K562 (cell line): ENCODE data around the gene MYCT1. TPM values are rescaled to one million over a fixed set of nuclear protein-coding genes. Genes with fewer than 3 reads are reported as not detected.
"Not testable (repeated sequence)": the region's sequence is repeated elsewhere in the genome, so short reads cannot be mapped to it uniquely, and the experiment has no call there.

ENCODE experiments used
- ATAC-seq: fragments of 200-7000 bp; cut with Tn5 transposase; 3 replicates; pipeline ENCODE4 v1.9.1; 2020; ENCODE audit warnings: moderate library complexity
- BruUV-seq: library from RNA; stranded (reverse); fragments of 400-500 nt; replicated peaks from 2 replicates; lab custom pipeline; 2021; lab: Mats Ljungman, UMichigan
- CTCF ChIA-PET: fragments of 300-600 bp; formaldehyde crosslinking; extraction: SDS; loops from one replicate; lab custom pipeline; 2021; ENCODE audit warnings: low intra/inter-chr PET ratio; lab: Yijun Ruan, JAX
- POLR2A ChIA-PET: fragments of 300-600, 350-650 bp; sonication (Branson Sonifier 250); formaldehyde crosslinking; extraction: SDS; loops from one replicate; lab custom pipeline; 2021; ENCODE audit warnings: antibody characterized with exemption, inconsistent platforms; lab: Yijun Ruan, JAX
- DNase-seq, 4 experiments: peaks; one replicate each; pipeline versions ENCODE4 v3.0.0 to v3.0.0-alpha.2; 2011 to 2018; ENCODE audit warnings: low spot score in 3 of 4, mixed read lengths in 3 of 4; ENCODE audit errors: extremely low read depth in 1 of 4
- FAIRE-seq: peaks from 2 replicates; lab custom pipeline; 2011; peaks lifted over from hg19 to GRCh38; lab: Jason Lieb, UNC
- H2AFZ ChIP-seq: 2 replicates; pipeline ENCODE4 v1.6.0; 2011; ENCODE audit warnings: low read depth, low read length, control low read depth, inconsistent platforms
- H3K27ac ChIP-seq: fragments of 200-600 bp; 3 replicates; pipeline ENCODE4 v1.8.0; 2011; ENCODE audit warnings: low read depth, mild to moderate bottlenecking, control low read depth, inconsistent platforms, low read length, moderate library complexity, mixed read lengths; ENCODE audit errors: extremely low read depth
- H3K27me3 ChIP-seq, 2 experiments: fragments of 300-600 bp in 1 of 2; 2 replicates in 1 of 2; 3 replicates in 1 of 2; pipeline versions ENCODE4 v1.6.0 to v1.8.0; 2011; ENCODE audit warnings: inconsistent platforms in 2 of 2, low read length in 2 of 2, mild to moderate bottlenecking in 1 of 2, mixed read lengths in 1 of 2, moderate library complexity in 1 of 2; ENCODE audit not compliant: control insufficient read depth in 2 of 2, insufficient read depth in 2 of 2
- H3K36me3 ChIP-seq: fragments of 300-600 bp; 3 replicates; pipeline ENCODE4 v1.8.0; 2011; ENCODE audit warnings: mild to moderate bottlenecking, low read length, inconsistent platforms; ENCODE audit not compliant: control insufficient read depth, insufficient read depth
- H3K4me1 ChIP-seq, 2 experiments: fragments of 200-600 bp in 1 of 2; replicated peaks in 1 of 2; 2 replicates in 1 of 2; 3 replicates in 1 of 2; pipeline versions ENCODE4 v1.5.1 to v1.8.0; 2011; ENCODE audit warnings: inconsistent platforms in 2 of 2, low read length in 2 of 2, mild to moderate bottlenecking in 1 of 2, mixed read lengths in 1 of 2, moderate library complexity in 1 of 2; ENCODE audit not compliant: control insufficient read depth in 2 of 2, insufficient read depth in 2 of 2
- H3K4me2 ChIP-seq: 2 replicates; pipeline ENCODE4 v1.6.1; 2011; ENCODE audit warnings: low read length, control low read depth, inconsistent platforms, mixed read lengths; ENCODE audit not compliant: insufficient read depth
- H3K4me3 ChIP-seq: fragments of 200-600 bp; sonication (generic), shearing (Covaris generic); 2 replicates; pipeline ENCODE4 v1.5.1; 2016; ENCODE audit warnings: control low read depth, inconsistent platforms
- H3K79me2 ChIP-seq: fragments of 200-600 bp; 3 replicates; pipeline ENCODE4 v1.8.0; 2011; ENCODE audit warnings: low read length, inconsistent platforms; ENCODE audit not compliant: control insufficient read depth, insufficient read depth
- H3K9ac ChIP-seq, 2 experiments: 2 replicates each; pipeline versions ENCODE4 v1.6.0 to v1.6.1; 2011; ENCODE audit warnings: low read depth in 2 of 2, low read length in 2 of 2, control low read depth in 1 of 2, inconsistent platforms in 1 of 2, mild to moderate bottlenecking in 1 of 2, mixed read lengths in 1 of 2; ENCODE audit not compliant: insufficient read depth in 1 of 2
- H3K9me1 ChIP-seq: one replicate; pipeline ENCODE4 v1.6.0; 2011; ENCODE audit warnings: inconsistent platforms, mild to moderate bottlenecking, low read length, moderate library complexity; ENCODE audit not compliant: control insufficient read depth, insufficient read depth
- H3K9me3 ChIP-seq: replicated peaks from 2 replicates; pipeline ENCODE4 v1.5.1; 2011; ENCODE audit warnings: low read depth, low read length, inconsistent platforms; ENCODE audit not compliant: control insufficient read depth, insufficient read depth
- H4K20me1 ChIP-seq: replicated peaks from 2 replicates; pipeline ENCODE4 v1.6.1; 2011; ENCODE audit warnings: low read length, inconsistent platforms, mixed read lengths; ENCODE audit not compliant: control insufficient read depth, insufficient read depth
- CBX8 ChIP-seq: fragments of 200-600 bp; sonication (generic); IDR thresholded peaks from 2 replicates; pipeline ENCODE4 v1.6.1; 2012; ENCODE audit warnings: borderline replicate concordance, mixed run types, low read depth, mild to moderate bottlenecking, moderate library complexity, mixed read lengths, low read length, control low read depth, inconsistent platforms; ENCODE audit not compliant: poor library complexity, severe bottlenecking; ENCODE audit errors: extremely low read depth
- MAFG ChIP-seq: fragments of 450-650 bp; conservative IDR thresholded peaks from 2 replicates; pipeline ENCODE4 v1.6.1; 2016; ENCODE audit warnings: missing genetic modification characterization, missing compliant biosample characterization
- MYC ChIP-seq, 2 experiments: fragments of 250-450 bp in 1 of 2; sonication (Bioruptor Pico) in 1 of 2; IDR thresholded peaks; 2 replicates each; pipeline versions ENCODE4 v1.5.1 to v1.6.1; 2012 to 2021; ENCODE audit warnings: low read depth in 2 of 2, borderline replicate concordance in 1 of 2, improper control_type of control experiment in 1 of 2, low read length in 1 of 2, mild to moderate bottlenecking in 1 of 2, moderate library complexity in 1 of 2
- PHB2 ChIP-seq: fragments of 450-650 bp; IDR thresholded peaks from 2 replicates; pipeline ENCODE4 v1.6.1; 2017; ENCODE audit warnings: low read depth
- SETDB1 ChIP-seq: IDR thresholded peaks from one replicate; pipeline ENCODE4 v1.6.1; 2012; ENCODE audit warnings: low read length, control low read depth, inconsistent platforms
- SUPT5H ChIP-seq: fragments of 450-650 bp; IDR thresholded peaks from 2 replicates; pipeline ENCODE4 v1.6.1; 2016
- ZFP30 ChIP-seq: fragments of 250-450 bp; sonication (Bioruptor Pico); IDR thresholded peaks from 2 replicates; pipeline ENCODE4 v1.8.0; 2022; ENCODE audit warnings: moderate library complexity, mild to moderate bottlenecking, inconsistent platforms, borderline replicate concordance
- WGBS: fragments of 100-300 bp; shearing (Covaris generic); methylation state at CpG from one replicate; pipeline ENCODE4 v1.1.6; 2016; ENCODE audit warnings: low coverage, mixed read lengths; ENCODE audit not compliant: insufficient coverage; ENCODE audit errors: missing lambda C conversion rate; 5-methylcytosine and 5-hydroxymethylcytosine counted together
- in situ Hi-C: fragments of 300-500 bp; cut with MboI; formaldehyde crosslinking; loops from 4 replicates; pipeline ENCODE4 v1.15.0; 2018; ENCODE audit warnings: inconsistent platforms, mixed read lengths
- intact Hi-C: fragments of 100-400 bp; cut with micrococcal nuclease; formaldehyde crosslinking; loops from 2 replicates; pipeline ENCODE4 v1.14.2; 2022
- polyA plus RNA-seq, 8 experiments: library from polyadenylated mRNA; depleted of rRNA in 4 of 8; stranded (reverse) in 5 of 8; unstranded in 3 of 8; fragments of >200 nt; fragmentation: Nextera tagmentation in 2 of 8; fragmentation: Illumina TruSeq in 1 of 8; extraction: Ambion mirVana in 2 of 8; extraction: Trizol in 1 of 8; gene quantifications; 2 replicates each; pipeline versions ENCODE4 v1.2.1 to v1.2.3, GENCODE V29; 2011 to 2014; ENCODE audit warnings: inconsistent platforms in 1 of 8, missing spikeins in 1 of 8
- total RNA-seq, 7 experiments: library from RNA; depleted of rRNA in 6 of 7; stranded (reverse); fragments of >200 nt in 6 of 7; fragmentation: Illumina TruSeq in 2 of 7; extraction: Trizol in 2 of 7; gene quantifications; 2 replicates each; pipeline versions ENCODE4 v1.2.1 to v1.2.3, GENCODE V29; 2011 to 2021; ENCODE audit warnings: low replicate concordance in 1 of 7

MYCT1 gene
- total and polyA plus RNA-seq, 9 of the 15 experiments (the other 6 are each of a cell fraction or from before 2014, with no cell fraction given) = 0.04 to 0.28 (median 0.08) TPM; not detected in 2

DNA sequence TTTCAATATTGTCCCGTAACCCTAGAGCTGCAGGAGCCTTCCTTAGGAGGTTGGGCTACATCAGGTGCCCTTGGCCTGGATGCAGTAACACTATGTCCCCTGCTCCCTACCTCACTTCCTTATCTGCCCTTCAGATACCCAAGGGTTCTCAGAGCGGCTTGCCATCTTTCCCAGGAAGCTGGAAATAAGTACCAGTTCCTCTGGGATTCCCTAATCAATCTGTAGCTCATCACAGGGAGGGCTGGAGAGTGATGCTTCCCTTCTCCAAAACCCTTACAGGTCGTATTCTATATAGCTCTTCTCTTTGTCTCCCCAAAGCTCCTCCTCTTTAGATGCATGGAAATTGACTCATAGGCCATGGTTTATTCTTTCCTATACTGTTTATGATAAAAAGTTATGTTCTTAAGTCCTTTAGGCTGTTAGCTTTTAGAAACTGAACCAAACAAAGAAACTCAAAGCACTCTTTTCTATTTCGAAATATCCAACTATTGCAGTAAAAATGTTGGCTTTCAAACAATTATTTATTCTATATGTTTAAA lies 4.2 kb downstream of the MYCT1 start:
- no peak for DNase-seq
- Histone ChIP-seq H3K36me3 (no peaks in the 10 kb centered on the region), H3K79me2 (no peaks in the 10 kb centered on the region), H3K4me2 (no peak overlapping the region), H4K20me1 (no peaks in the 10 kb centered on the region), H3K9me1 (no peaks in the 10 kb centered on the region), H3K4me1 (no peaks in the 10 kb centered on the region), H3K9me3 (peaks cover 2% of the 10 kb centered on the region; the same call in 1 of the 2 replicates), H3K4me3 (no peak overlapping the region), H3K27ac (no peak overlapping the region), H2AFZ (no peak overlapping the region), H3K9ac (no peak overlapping the region), H3K27me3 (no peaks in the 10 kb centered on the region)
- WGBS = 0% methylated on average over 4 of the region's 4 CpGs
- intact Hi-C loops (no loop called here), in situ Hi-C loops (no loop called here)
- TF ChIP-seq MAFG (tag) (no peak), CBX8 (no peak), ZFP30 (CRISPR knock-in tag) (no peak), MYC (IDR thresholded peaks at IDR 0.05; ENCODE audit: low read depth, low read length) (no peak), MYC (CRISPR knock-in tag; IDR thresholded peaks at IDR 0.05; ENCODE audit: borderline replicate concordance, low read depth) (no peak), PHB2 (no peak), SUPT5H (no peak), SETDB1 (no peak)
- CTCF ChIA-PET = no interaction called here
- ATAC-seq = no peak
- POLR2A ChIA-PET = no interaction called here
- no peak for FAIRE-seq
- no TSS peak for BruUV-seq

- DNase-seq, H3K4me1 ChIP-seq, H2AFZ ChIP-seq, ATAC-seq, intact Hi-C loops, H3K4me3 ChIP-seq, FAIRE-seq, H3K9me3 ChIP-seq, POLR2A ChIA-PET, H3K9me1 ChIP-seq, H3K79me2 ChIP-seq, BruUV-seq, H3K4me2 ChIP-seq, H4K20me1 ChIP-seq, H3K36me3 ChIP-seq, in situ Hi-C loops, CTCF ChIA-PET, H3K27me3 ChIP-seq, H3K27ac ChIP-seq, H3K9ac ChIP-seq: not testable (repeated sequence)
These were observed 6.1 kb downstream of the MYCT1 start for GRCh38 chr6:152703750-152704149.
